ENCODE data around the gene IWS1. TPM values are rescaled to one million over a fixed set of nuclear protein-coding genes. Genes with fewer than 3 reads are reported as not detected.

IWS1 gene
- total RNA-seq, 2 donors from 2014 or later = 91.4 to 107 TPM

GRCh38 chr2:127536707-127537541 is 10.6 kb upstream of the IWS1 start:
- DNase-seq = no peak
- no peak overlapping the region for H3K9ac ChIP-seq (ENCODE audit: extremely low read depth, low read length, poor library complexity, severe bottlenecking)
- H3K4me3 Mint-ChIP-seq = no peak overlapping the region
- no peak for TF ChIP-seq CTCF (conservative IDR thresholded peaks at IDR 0.05)
- H3K4me3 ChIP-seq (ENCODE audit: low read length) = no peak overlapping the region
- peaks cover 20% of the 10 kb centered on the region for H3K4me1 Mint-ChIP-seq
- WGBS, 2 experiments (ENCODE audit: insufficient coverage in 1 of 2, insufficient read length in 1 of 2) = 73 to 82% methylated on average over 3 to 6 of the region's 7 CpGs
- no peaks in the 10 kb centered on the region for H3K27me3 ChIP-seq (ENCODE audit: control insufficient read depth, insufficient read depth, low read length, poor library complexity, severe bottlenecking)
- peaks cover 8% of the 10 kb centered on the region for H3K27me3 Mint-ChIP-seq (ENCODE audit: insufficient read depth)
- no peaks in the 10 kb centered on the region for H3K9me3 ChIP-seq (ENCODE audit: control insufficient read depth, low read length)
- H3K36me3 Mint-ChIP-seq (ENCODE audit: low read depth) = no peaks in the 10 kb centered on the region
- H3K27ac Mint-ChIP-seq = no peak overlapping the region
- no peaks in the 10 kb centered on the region for H3K36me3 ChIP-seq (ENCODE audit: control insufficient read depth, insufficient read depth, low read length)
- no peaks in the 10 kb centered on the region for H3K9me3 Mint-ChIP-seq
- H3K4me1 ChIP-seq (ENCODE audit: control insufficient read depth, insufficient read depth, low read length) = peaks cover 11% of the 10 kb centered on the region
- H3K27ac ChIP-seq (ENCODE audit: low read depth, low read length) = no peak overlapping the region

GRCh38 chr2:127535918-127536317 is 9.6 kb upstream of the IWS1 start:
- Histone ChIP-seq H3K27me3 (ENCODE audit: control insufficient read depth, insufficient read depth, low read length, poor library complexity, severe bottlenecking) (no peaks in the 10 kb centered on the region), H3K36me3 (ENCODE audit: control insufficient read depth, insufficient read depth, low read length) (no peaks in the 10 kb centered on the region), H3K4me3 (ENCODE audit: low read length) (no peak overlapping the region), H3K9ac (ENCODE audit: extremely low read depth, low read length, poor library complexity, severe bottlenecking) (no peak overlapping the region), H3K9me3 (ENCODE audit: control insufficient read depth, low read length) (no peaks in the 10 kb centered on the region), H3K27ac (ENCODE audit: low read depth, low read length) (no peak overlapping the region), H3K4me1 (ENCODE audit: control insufficient read depth, insufficient read depth, low read length) (peaks cover under 1% of the 10 kb centered on the region)
- Mint-ChIP-seq H3K27ac (no peak overlapping the region), H3K4me3 (no peak overlapping the region), H3K27me3 (ENCODE audit: insufficient read depth) (peaks cover 8% of the 10 kb centered on the region), H3K4me1 (peaks cover 12% of the 10 kb centered on the region), H3K9me3 (peaks cover under 1% of the 10 kb centered on the region), H3K36me3 (ENCODE audit: low read depth) (no peaks in the 10 kb centered on the region)
- 80 to 92% methylated on average over 5 to 6 of the region's 6 CpGs for WGBS, 2 experiments (ENCODE audit: insufficient coverage in 1 of 2, insufficient read length in 1 of 2)
- no peak for DNase-seq
- TF ChIP-seq CTCF (conservative IDR thresholded peaks at IDR 0.05) = no peak

GRCh38 chr2:127535422-127535901 is 9.2 kb upstream of the IWS1 start, which contains the start of gene MYO7B:
Gene MYO7B, plus strand, starts transcription at chr2:127535683. Its CDS starts 24,040 bp downstream, at chr2:127559723.
- H3K9me3 ChIP-seq (ENCODE audit: control insufficient read depth, low read length) = peaks cover 2% of the 10 kb centered on the region
- WGBS, 2 experiments (ENCODE audit: insufficient coverage in 1 of 2, insufficient read length in 1 of 2) = 81 to 92% methylated on average over 5 to 11 of the region's 11 CpGs
- H3K4me3 ChIP-seq (ENCODE audit: low read length) = no peak within 1 kb of the TSS
- Mint-ChIP-seq H3K4me1 (peaks cover 10% of the 10 kb centered on the region), H3K27ac (no peak within 1 kb of the TSS), H3K9me3 (peaks cover 5% of the 10 kb centered on the region), H3K4me3 (no peak within 1 kb of the TSS), H3K27me3 (ENCODE audit: insufficient read depth) (peaks cover 8% of the 10 kb centered on the region), H3K36me3 (ENCODE audit: low read depth) (no peaks in the 10 kb centered on the region)
- no peak within 1 kb of the TSS for H3K9ac ChIP-seq (ENCODE audit: extremely low read depth, low read length, poor library complexity, severe bottlenecking)
- DNase-seq = no peak
- H3K27me3 ChIP-seq (ENCODE audit: control insufficient read depth, insufficient read depth, low read length, poor library complexity, severe bottlenecking) = no peaks in the 10 kb centered on the region
- H3K27ac ChIP-seq (ENCODE audit: low read depth, low read length) = no peak within 1 kb of the TSS
- no peaks in the 10 kb centered on the region for H3K4me1 ChIP-seq (ENCODE audit: control insufficient read depth, insufficient read depth, low read length)
- H3K36me3 ChIP-seq (ENCODE audit: control insufficient read depth, insufficient read depth, low read length) = no peaks in the 10 kb centered on the region
- no peak for TF ChIP-seq CTCF (conservative IDR thresholded peaks at IDR 0.05)
